ENCODE data around the gene PDE6C.

The PDE6C gene

GRCh38 chr10:93622942-93623341, 10.6 kb downstream of the PDE6C start:
- Histone ChIP-seq H3K4me3 (ENCODE audit: low read length) (no peak overlapping the region), H3K36me3 (ENCODE audit: insufficient read depth, low read length) (no peaks in the 10 kb centered on the region), H3K4me1 (ENCODE audit: insufficient read depth, low read length) (no peaks in the 10 kb centered on the region), H3K27me3 (ENCODE audit: insufficient read depth, low read length) (peaks cover 12% of the 10 kb centered on the region), H3K9me3 (ENCODE audit: low read length) (no peaks in the 10 kb centered on the region), H2AFZ (ENCODE audit: low read depth, low read length) (no peak overlapping the region)

- no peaks in the 10 kb centered on the region for H3K4me1 ChIP-seq (ENCODE audit: insufficient read depth, low read length)
Observed at GRCh38 chr10:93628858-93629257, 16.5 kb downstream of the PDE6C start.

GRCh38 chr10:93629647-93630305, 17.4 kb downstream of the PDE6C start:
- peaks cover 4% of the 10 kb centered on the region for H3K27me3 ChIP-seq (ENCODE audit: insufficient read depth, low read length)
- no peaks in the 10 kb centered on the region for H3K4me1 ChIP-seq (ENCODE audit: insufficient read depth, low read length)
- H3K4me3 ChIP-seq (ENCODE audit: low read length) = no peak overlapping the region
- H3K36me3 ChIP-seq (ENCODE audit: insufficient read depth, low read length) = no peaks in the 10 kb centered on the region
- no peaks in the 10 kb centered on the region for H3K9me3 ChIP-seq (ENCODE audit: low read length)
- no peak overlapping the region for H2AFZ ChIP-seq (ENCODE audit: low read depth, low read length)

More at GRCh38 chr10:93628858-93629257, 16.5 kb downstream of the PDE6C start:
- Histone ChIP-seq H3K27me3 (ENCODE audit: insufficient read depth, low read length) (peaks cover 4% of the 10 kb centered on the region), H3K9me3 (ENCODE audit: low read length) (no peaks in the 10 kb centered on the region), H3K36me3 (ENCODE audit: insufficient read depth, low read length) (no peaks in the 10 kb centered on the region), H2AFZ (ENCODE audit: low read depth, low read length) (peak overlapping the region; percentile 21), H3K4me3 (ENCODE audit: low read length) (no peak overlapping the region)

- Histone ChIP-seq H3K9me3 (ENCODE audit: low read length) (no peaks in the 10 kb centered on the region), H3K27me3 (ENCODE audit: insufficient read depth, low read length) (peaks cover 4% of the 10 kb centered on the region), H3K36me3 (ENCODE audit: insufficient read depth, low read length) (no peaks in the 10 kb centered on the region), H3K4me3 (ENCODE audit: low read length) (no peak overlapping the region), H2AFZ (ENCODE audit: low read depth, low read length) (no peak overlapping the region), H3K4me1 (ENCODE audit: insufficient read depth, low read length) (no peaks in the 10 kb centered on the region)
Observed at GRCh38 chr10:93630625-93631557, 18.6 kb downstream of the PDE6C start.

- peaks cover 2% of the 10 kb centered on the region for H3K9me3 ChIP-seq (ENCODE audit: low read length)
- H3K4me3 ChIP-seq (ENCODE audit: low read length) = no peak overlapping the region
- H3K36me3 ChIP-seq (ENCODE audit: insufficient read depth, low read length) = no peaks in the 10 kb centered on the region
- H2AFZ ChIP-seq (ENCODE audit: low read depth, low read length) = no peak overlapping the region
- no peaks in the 10 kb centered on the region for H3K27me3 ChIP-seq (ENCODE audit: insufficient read depth, low read length)
- H3K4me1 ChIP-seq (ENCODE audit: insufficient read depth, low read length) = no peaks in the 10 kb centered on the region
Observed at GRCh38 chr10:93639791-93640190, 27.5 kb downstream of the PDE6C start.

GRCh38 chr10:93652857-93653256, 40.5 kb downstream of the PDE6C start:
- H3K4me1 ChIP-seq (ENCODE audit: insufficient read depth, low read length) = no peaks in the 10 kb centered on the region
- no peaks in the 10 kb centered on the region for H3K27me3 ChIP-seq (ENCODE audit: insufficient read depth, low read length)
- no peak overlapping the region for H3K4me3 ChIP-seq (ENCODE audit: low read length)
- no peaks in the 10 kb centered on the region for H3K9me3 ChIP-seq (ENCODE audit: low read length)
- H2AFZ ChIP-seq (ENCODE audit: low read depth, low read length) = no peak overlapping the region
- no peaks in the 10 kb centered on the region for H3K36me3 ChIP-seq (ENCODE audit: insufficient read depth, low read length)

- H3K27me3 ChIP-seq (ENCODE audit: insufficient read depth, low read length) = no peaks in the 10 kb centered on the region
- H2AFZ ChIP-seq (ENCODE audit: low read depth, low read length) = no peak overlapping the region
- no peaks in the 10 kb centered on the region for H3K36me3 ChIP-seq (ENCODE audit: insufficient read depth, low read length)
- H3K4me1 ChIP-seq (ENCODE audit: insufficient read depth, low read length) = no peaks in the 10 kb centered on the region
- no peak overlapping the region for H3K4me3 ChIP-seq (ENCODE audit: low read length)
- no peaks in the 10 kb centered on the region for H3K9me3 ChIP-seq (ENCODE audit: low read length)
Observed at GRCh38 chr10:93654201-93654600, 41.9 kb downstream of the PDE6C start.

- Histone ChIP-seq H3K9me3 (ENCODE audit: low read length) (no peaks in the 10 kb centered on the region), H2AFZ (ENCODE audit: low read depth, low read length) (no peak overlapping the region), H3K36me3 (ENCODE audit: insufficient read depth, low read length) (no peaks in the 10 kb centered on the region), H3K27me3 (ENCODE audit: insufficient read depth, low read length) (no peaks in the 10 kb centered on the region), H3K4me3 (ENCODE audit: low read length) (no peak overlapping the region), H3K4me1 (ENCODE audit: insufficient read depth, low read length) (no peaks in the 10 kb centered on the region)
Observed at GRCh38 chr10:93656155-93656554, 43.8 kb downstream of the PDE6C start.

GRCh38 chr10:93657757-93658156, 45.4 kb downstream of the PDE6C start:
- Histone ChIP-seq H3K36me3 (ENCODE audit: insufficient read depth, low read length) (no peaks in the 10 kb centered on the region), H3K4me3 (ENCODE audit: low read length) (no peak overlapping the region), H2AFZ (ENCODE audit: low read depth, low read length) (no peak overlapping the region), H3K4me1 (ENCODE audit: insufficient read depth, low read length) (no peaks in the 10 kb centered on the region), H3K27me3 (ENCODE audit: insufficient read depth, low read length) (no peaks in the 10 kb centered on the region), H3K9me3 (ENCODE audit: low read length) (no peaks in the 10 kb centered on the region)

- H3K4me3 ChIP-seq (ENCODE audit: low read length) = no peak overlapping the region
- H2AFZ ChIP-seq (ENCODE audit: low read depth, low read length) = no peak overlapping the region
- no peaks in the 10 kb centered on the region for H3K4me1 ChIP-seq (ENCODE audit: insufficient read depth, low read length)
- H3K27me3 ChIP-seq (ENCODE audit: insufficient read depth, low read length) = no peaks in the 10 kb centered on the region
- H3K36me3 ChIP-seq (ENCODE audit: insufficient read depth, low read length) = peaks cover 40% of the 10 kb centered on the region
- H3K9me3 ChIP-seq (ENCODE audit: low read length) = peaks cover 2% of the 10 kb centered on the region
Observed at GRCh38 chr10:93666030-93666429, 53.7 kb downstream of the PDE6C start.

GRCh38 chr10:93667795-93668194, 55.5 kb downstream of the PDE6C start:
- Histone ChIP-seq H3K4me1 (ENCODE audit: insufficient read depth, low read length) (no peaks in the 10 kb centered on the region), H3K36me3 (ENCODE audit: insufficient read depth, low read length) (peaks cover 45% of the 10 kb centered on the region), H3K27me3 (ENCODE audit: insufficient read depth, low read length) (no peaks in the 10 kb centered on the region), H2AFZ (ENCODE audit: low read depth, low read length) (no peak overlapping the region), H3K9me3 (ENCODE audit: low read length) (peaks cover 2% of the 10 kb centered on the region), H3K4me3 (ENCODE audit: low read length) (no peak overlapping the region)

GRCh38 chr10:93670372-93670771, 58.0 kb downstream of the PDE6C start:
- peaks cover 57% of the 10 kb centered on the region for H3K36me3 ChIP-seq (ENCODE audit: insufficient read depth, low read length)
- H2AFZ ChIP-seq (ENCODE audit: low read depth, low read length) = no peak overlapping the region
- no peaks in the 10 kb centered on the region for H3K4me1 ChIP-seq (ENCODE audit: insufficient read depth, low read length)
- no peak overlapping the region for H3K4me3 ChIP-seq (ENCODE audit: low read length)
- H3K9me3 ChIP-seq (ENCODE audit: low read length) = peaks cover 2% of the 10 kb centered on the region
- H3K27me3 ChIP-seq (ENCODE audit: insufficient read depth, low read length) = no peaks in the 10 kb centered on the region

- no peaks in the 10 kb centered on the region for H3K4me1 ChIP-seq (ENCODE audit: insufficient read depth, low read length)
- no peak overlapping the region for H2AFZ ChIP-seq (ENCODE audit: low read depth, low read length)
- H3K36me3 ChIP-seq (ENCODE audit: insufficient read depth, low read length) = peaks cover 58% of the 10 kb centered on the region
- H3K9me3 ChIP-seq (ENCODE audit: low read length) = peaks cover 2% of the 10 kb centered on the region
- H3K27me3 ChIP-seq (ENCODE audit: insufficient read depth, low read length) = no peaks in the 10 kb centered on the region
- no peak overlapping the region for H3K4me3 ChIP-seq (ENCODE audit: low read length)
Observed at GRCh38 chr10:93671042-93671441, 58.7 kb downstream of the PDE6C start.
